Fibroblast of the conjunctiva (primary cell): Measurements from ENCODE around the gene ARFGAP3.
A peak's percentile ranks its signal among the peaks of the same experiment; 100 is the strongest.

Experiments used
- DNase-seq: peaks from one replicate; pipeline ENCODE4 v3.0.0-alpha.2; 2010; ENCODE audit warnings: low read depth

ARFGAP3 gene, protein sequence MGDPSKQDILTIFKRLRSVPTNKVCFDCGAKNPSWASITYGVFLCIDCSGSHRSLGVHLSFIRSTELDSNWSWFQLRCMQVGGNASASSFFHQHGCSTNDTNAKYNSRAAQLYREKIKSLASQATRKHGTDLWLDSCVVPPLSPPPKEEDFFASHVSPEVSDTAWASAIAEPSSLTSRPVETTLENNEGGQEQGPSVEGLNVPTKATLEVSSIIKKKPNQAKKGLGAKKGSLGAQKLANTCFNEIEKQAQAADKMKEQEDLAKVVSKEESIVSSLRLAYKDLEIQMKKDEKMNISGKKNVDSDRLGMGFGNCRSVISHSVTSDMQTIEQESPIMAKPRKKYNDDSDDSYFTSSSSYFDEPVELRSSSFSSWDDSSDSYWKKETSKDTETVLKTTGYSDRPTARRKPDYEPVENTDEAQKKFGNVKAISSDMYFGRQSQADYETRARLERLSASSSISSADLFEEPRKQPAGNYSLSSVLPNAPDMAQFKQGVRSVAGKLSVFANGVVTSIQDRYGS

DNA sequence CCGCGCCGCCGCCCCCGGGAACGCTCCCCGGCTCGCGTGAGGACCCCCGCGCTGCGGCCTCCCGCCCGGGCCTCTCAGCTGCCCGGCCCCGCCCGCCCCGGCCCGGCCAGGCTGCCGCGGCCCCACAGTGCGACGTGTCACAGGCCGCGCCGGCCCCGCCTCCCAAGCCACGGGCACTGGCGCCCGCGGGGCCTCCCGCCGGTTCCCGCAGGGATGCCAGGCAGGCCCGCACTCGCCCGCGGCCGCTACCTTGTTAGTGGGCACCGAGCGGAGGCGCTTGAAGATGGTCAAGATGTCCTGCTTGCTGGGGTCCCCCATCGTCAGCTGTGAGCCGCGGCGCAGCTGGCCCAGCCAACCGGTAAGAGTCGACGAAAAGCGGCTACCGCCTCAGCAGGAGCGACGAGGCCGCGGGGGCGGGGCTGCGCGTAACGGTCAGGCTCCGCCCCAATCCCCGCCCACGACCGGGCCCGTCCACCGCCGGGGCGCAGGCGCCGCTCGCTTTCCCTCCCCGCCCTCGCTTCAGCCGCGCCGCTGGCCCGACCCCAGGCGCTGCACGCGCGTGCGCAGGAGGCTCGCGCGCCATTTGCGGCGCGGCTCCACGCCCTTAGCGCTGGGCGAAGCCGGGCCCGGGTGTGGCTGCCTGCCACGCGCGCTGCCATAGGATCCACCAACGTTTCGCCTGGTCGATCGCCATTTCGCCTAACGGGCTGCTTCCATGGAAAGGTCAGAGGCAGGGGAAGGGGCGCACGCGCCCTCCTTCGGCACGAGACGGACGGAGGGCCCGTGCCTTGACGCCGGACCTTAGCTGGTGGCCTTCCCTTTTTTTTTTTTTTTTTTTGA is at the start of gene ARFGAP3:
Gene ARFGAP3, minus strand, starts transcription at position 409 of the 840 bp plus-strand sequence. Its CDS starts 91 bp downstream, at position 318.
- peak; percentile 85 for DNase-seq

DNA sequence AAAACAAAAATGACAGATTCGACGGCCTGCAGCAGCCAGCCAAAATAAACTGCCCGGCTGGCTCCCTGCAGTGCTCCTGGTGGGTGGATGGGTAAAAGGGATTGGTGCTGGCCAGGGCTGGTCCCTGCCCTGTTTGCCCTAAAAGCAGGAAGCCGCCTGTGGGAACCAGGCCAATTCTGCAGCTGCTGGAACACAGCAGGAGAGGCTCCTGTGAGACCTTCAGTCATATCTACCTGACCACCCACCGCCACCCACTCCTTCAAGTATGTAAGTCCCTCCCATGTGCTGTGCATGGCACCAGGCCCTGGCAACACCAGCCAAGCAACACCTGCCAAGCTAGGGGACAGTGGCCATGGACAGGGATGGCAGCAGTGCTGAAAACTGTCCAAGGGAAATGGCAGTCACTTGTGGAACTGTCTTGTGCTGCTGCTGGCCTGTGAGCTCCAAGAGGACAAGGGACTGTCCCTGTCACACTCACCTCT is 48.7 kb upstream of the ARFGAP3 start:
- DNase-seq: no peak

DNA sequence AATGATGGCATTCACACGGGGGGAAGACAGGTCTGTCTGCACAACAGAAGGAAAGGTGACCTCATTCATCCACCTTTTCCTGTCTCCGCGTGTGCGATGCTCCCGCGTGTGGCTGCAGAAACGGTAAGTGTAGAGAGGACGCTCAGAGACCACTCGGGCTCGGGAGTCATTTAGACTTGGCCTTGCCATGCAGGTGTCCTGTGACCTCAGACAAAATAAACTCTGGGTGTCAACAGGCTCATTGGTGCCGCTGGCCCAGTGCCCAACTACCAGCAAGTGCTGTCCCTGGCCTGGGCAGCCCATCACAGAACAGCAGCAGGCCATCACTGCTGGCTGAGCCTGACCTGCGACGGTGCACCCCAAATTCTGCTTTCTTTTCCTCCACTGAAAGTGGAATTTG is 48.1 kb upstream of the ARFGAP3 start:
- no peak for DNase-seq

DNA sequence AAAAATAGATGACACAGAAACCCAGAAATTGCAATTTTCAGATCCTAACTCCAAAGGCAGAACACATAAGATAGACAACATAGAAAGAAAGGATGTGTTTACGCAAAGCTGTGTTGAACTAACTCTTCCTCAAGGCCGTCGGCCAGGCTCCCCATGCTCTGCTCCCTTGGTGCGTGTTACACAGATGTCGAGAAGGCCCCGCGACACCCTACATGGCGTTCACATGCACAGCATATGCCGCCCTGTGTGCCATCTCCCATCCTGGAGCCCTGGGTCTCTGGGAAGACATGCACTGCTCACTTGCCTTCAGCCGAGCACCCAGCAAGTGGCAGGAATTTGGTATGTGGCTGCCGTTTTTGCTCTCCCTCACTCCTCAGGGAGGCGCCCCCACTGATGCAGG is 47.0 kb upstream of the ARFGAP3 start:
- no peak for DNase-seq

DNA sequence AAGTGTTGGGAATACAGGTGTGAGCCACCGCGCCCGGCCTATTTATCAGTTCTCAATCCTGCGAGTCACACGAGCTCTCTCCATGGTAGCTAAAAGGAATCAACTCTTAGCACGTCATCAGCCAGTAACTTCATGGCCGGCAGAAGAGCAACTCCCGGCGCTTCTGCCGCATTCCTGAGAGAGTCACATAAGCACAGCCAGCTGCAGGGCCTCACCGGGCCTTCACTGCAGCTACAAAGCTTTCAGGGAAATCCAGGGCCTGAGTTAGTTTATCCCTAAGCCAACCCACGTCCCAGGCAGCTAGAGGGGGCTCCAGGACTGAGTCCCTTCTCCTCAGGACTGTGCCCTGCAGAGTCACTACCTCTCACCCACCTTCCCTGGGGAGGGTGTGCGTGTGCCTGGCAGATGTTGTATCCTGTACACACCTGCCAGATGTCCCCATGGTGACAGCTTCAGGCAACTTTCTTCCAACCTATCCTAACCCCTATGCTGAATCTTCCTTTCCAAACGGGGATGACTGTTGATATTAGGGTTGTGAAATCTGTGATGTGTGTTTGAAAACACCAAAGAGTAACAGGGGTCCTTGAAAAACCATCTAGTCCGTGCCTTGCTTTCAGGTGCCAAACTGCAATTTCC is 45.9 kb upstream of the ARFGAP3 start:
- DNase-seq: no peak

DNA sequence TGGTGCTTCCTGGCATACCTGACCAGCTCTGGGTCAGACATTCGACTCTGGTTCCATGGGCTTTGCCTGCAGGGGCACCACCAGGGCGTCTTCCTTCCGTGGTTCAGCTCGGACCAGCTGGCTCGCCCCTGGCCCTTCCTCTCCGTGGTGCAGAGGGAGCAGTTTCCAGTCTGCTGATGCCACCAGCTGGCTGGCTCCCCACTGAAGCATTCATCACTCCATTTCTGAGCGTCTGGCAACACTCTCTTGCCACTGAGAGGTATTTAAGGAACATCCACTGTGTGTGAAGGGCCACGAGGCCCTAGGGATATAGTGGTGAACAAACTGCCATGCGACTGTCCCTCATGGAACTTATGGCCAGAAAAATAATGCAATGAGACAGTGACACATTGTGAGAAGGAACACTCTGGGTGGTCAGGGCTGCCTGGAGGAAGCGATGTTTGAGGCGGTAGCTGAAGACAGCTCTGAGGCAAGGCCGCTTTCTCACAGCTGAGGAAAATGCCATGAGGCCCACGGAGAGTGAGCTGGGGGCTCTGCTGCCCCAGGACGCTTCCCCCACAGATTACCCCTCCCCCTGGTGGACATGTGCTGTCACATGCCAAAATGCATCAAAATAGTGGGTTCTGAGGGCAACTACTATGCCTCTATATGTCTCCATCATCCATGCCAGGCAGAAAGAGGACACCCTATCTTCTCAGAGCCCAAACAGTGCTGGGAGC is 44.9 kb upstream of the ARFGAP3 start:
- no peak for DNase-seq

DNA sequence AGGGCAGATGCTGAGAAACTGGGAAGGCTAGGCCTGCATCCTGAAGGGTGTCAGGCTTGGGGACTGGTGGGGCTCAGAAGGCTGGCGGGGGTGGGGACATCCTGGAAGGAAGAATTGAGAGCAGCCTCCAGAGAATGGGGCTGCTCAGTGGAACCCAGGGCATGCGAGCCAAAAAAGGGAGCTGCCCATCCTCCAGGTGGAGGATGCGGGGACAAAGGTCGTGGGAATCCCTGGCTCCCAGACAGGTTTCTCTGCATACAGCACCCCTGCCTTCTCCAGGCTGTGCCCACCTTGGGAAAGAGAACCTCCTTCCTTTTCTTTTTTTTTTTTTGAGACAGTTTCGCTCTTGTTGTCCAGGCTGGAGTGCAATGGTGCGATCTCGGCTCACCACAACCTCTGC is 40.9 kb upstream of the ARFGAP3 start:
- no peak for DNase-seq

DNA sequence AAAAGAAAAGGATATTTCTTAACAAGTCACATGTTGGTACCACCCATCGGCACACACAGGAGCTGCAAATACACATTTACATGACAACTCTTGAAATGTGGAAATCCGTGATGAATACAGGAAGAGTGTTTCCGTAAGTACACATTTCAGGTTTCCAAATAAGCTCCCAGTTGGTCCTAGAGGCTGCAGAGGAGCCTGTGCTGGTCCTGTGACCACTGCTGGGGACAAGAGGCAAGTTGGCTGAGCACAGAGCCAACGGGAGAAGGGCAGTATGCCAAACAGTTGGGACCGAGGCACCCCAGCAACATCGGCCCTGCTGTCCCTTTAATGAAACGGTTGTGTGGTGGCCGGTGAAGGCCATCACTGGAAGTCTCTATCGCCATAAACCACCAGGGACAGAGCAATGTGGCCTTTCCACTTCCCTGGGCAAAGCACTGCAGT is 38.5 kb upstream of the ARFGAP3 start:
- no peak for DNase-seq

DNA sequence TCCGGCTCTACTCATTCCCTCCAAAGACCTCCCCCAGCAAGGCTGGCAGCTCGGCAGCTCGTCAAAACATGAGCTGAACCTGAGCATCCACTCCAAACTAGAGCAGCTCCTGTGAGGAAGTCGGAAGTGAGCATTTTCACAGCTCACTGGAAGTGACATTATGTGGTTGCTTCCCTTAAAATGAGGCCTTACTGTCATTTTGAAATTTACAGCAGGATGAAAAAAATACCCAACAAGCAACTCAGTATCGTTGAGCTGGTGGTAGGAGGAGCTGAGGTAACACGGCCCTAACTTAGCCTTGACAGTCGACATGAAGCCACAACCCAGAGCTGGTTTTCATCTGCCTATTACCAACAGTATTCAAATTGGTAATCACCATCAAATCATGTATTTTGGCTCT is 38.0 kb upstream of the ARFGAP3 start:
- DNase-seq: no peak

DNA sequence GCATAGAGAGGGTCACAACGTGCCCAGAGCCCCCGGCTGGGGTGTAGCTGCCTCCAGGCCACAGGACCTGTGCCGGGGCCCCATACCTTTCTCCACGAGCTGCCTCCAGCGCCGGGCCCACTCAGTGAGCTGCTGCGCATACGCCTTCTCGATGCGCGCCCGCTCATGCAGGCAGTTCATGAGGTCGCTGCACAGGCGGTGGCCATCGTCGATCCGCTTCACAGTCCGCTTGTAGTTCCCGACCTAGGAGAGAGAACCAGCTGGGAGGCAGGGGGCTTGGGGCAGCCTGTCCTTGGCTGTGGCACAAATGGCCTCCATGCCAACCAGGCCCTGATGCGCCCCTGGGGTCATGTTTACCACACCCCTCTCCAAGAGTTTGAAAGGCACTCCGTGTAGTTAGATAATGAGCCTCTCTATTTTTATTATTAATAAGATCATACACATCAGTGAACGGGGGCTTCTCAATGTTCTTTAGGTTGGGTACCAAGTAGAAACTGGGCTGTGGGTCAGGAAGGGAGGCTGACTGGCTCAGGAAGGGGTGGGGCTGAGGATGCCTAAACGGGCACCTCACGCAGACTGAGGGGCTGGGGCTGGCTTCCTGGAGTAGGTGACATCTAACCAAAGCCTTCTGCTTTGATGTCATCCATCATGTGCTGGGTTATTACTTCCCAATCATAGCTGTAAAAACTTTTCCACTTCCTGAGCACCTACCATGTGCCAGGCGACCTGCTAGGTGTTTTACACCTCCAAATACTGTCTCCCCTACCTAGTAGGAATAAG is 36.5 kb upstream of the ARFGAP3 start:
- no peak for DNase-seq

DNA sequence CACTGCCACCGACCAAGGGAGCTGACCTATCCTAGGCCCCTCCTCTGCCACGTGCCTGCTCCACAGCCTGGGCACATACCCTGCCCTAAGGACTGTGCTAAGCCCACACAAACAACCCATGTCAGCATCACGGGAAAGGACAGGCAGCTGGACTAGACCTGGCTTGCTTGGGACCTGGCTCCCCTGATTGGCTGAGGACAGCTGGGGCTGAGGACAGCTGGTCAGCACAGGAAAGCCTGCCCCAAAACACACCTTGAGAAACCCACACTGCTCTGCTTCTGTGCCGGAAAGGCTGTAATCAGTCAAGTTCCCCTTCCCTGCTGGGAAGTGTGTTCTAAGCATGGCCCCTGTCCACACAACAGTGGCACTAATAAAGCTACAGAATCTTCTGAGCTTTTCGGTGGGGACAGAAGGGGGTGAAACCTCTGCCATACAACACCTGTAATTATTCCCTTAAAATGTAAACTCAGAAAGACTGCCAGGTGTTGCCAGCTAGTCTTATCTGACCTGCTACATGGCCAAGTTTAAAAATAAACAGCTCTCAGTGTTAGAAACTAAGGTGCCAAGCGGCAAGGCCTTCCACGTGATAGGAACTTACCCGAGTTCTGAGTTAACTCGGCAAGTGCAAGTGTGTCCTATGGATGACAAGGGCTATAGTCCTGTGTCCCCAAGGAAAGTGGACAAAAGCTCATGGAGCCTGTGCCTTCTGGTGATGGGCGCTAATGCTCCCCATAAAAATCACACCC is 35.7 kb upstream of the ARFGAP3 start:
- DNase-seq: no peak

DNA sequence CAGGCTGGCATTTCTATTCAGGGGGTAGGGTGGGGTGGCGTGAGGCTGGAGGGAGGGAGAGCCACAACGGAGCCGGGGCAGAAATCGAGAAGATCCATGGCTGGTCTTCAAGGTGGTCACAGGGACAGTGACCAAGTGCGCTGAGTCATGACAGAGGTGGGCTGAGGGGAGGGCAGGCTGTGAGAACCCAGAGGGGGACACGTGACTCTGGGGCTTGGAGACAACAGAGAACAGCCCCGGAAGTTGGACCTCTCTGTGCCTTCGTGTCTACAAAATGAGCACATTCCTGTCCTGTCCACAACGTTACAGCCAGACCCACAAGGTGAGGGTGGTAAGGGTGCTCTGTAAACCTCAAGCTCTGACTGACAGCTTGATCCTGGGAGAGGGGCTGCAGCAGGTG is 35.1 kb upstream of the ARFGAP3 start:
- DNase-seq: no peak

DNA sequence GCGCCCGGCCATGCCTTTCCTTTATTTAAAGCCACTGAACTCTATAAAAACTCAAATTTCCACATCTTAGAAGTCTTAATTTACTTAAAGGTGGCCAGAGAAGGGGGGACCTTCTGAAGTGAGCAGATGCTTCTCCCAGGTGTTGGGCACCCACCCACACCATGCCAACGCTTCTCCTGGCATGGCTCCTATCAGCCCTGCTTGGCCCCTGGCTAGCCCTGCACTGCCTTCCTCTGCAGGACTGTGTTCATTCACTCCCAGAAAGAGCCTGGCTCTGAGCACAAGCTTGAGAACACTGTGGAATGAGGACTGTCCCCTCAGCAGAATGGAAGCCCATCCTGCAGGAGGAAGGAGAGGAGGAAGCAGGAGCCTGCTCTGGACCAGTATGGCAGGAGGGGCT is 34.6 kb upstream of the ARFGAP3 start:
- DNase-seq: no peak

DNA sequence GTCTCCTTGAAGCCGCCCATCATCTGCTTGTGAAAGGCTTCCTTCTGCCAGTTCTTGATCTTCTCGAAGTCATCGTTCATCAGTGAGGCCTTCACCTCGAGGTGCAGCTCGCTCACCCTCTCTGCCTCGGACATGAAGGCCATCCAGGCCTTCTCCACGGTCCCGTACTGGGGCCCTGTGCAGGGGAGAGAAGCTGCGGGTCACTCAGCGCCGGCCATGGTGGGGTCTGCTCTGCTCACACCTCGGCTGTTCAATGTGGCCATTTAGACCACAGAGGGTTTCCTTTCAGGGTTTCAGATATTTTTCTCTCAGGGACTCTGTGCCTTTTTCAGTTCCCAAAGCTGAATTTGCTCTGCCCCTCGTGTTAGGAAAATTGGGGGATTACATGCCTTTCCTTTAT is 33.9 kb upstream of the ARFGAP3 start:
- no peak for DNase-seq

DNA sequence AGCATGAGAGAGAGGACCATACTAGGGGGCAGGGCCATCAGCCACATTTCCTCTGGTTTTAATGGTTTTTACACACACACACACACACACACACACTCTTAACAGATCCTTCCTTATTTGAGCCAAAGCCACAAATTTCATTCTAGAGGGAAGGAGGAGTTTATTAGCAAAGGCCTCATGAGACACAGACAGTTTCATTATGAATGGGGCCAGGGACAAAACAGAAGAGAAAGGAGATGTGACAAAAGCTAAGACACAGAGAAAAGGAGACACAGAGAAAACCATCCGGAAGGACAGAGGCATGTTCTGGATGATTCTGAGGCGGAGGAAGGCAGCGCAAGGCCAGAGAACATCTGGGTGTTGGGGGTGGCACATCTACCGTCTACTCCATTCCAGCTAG is 32.2 kb upstream of the ARFGAP3 start:
- DNase-seq: no peak

DNA sequence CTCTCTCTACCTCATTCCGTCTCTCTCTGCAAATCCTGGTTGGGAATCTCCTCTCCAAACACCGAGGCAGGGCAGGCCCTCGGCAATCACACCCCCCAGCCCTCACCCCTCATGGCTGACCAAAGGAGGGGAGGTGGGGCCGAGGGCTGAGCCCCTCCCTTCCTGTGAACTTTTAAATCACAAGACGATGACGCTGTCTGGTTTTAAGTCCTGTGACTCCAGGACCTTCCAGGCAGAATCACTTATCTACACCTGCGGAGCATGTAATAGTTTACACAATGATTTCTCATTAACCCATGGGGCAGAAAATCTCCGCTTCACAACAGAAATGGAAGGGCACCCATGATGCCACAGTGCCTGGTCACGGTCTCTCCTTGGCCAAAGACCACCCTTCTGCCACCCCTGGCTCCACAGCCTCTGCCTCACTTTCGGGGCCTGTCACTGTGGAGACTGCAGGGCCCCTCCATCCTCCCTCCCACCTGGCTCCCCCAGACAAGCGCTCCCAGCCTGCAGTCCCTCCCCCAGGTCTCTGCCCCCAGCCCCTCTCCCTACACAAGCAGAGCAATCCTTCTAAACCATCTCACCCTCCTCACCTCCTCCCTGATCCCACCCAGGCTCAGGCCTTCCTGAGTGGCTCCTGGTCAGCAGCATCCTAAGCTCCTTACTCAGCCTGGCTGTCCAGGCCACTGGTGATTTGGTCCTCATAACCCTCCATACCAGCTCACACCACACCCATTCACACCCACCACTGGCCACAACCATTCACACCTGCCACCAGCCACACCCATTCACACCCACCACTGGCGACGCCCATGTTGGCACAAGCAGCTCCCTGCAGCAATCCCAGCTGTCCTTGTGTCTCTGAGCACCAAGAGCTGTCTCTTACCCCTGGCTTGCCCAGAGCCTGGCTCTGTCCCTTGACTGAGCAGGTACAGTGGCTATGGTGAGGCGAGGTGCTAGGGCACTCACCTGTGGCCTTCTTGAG is 30.7 kb upstream of the ARFGAP3 start:
- no peak for DNase-seq

DNA sequence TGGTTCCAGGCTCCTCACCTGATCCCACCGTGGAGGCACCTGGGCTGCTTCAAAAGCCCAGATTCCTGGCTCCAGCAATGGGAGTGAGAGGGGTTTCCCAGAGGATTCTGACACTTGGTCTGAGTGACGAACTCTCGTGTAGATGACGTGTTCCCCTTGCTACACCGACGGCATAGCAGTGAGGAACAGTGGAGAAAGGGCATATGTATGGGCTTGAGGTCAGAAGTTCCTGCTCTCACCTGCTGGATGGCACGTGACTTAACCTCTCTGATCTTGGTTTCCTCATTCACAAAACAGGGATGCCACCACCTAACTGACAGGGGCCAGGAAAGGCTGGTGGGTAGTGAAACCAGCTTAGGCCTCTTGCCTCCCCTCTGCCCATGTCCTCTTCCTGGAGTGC is 30.0 kb upstream of the ARFGAP3 start:
- no peak for DNase-seq

DNA sequence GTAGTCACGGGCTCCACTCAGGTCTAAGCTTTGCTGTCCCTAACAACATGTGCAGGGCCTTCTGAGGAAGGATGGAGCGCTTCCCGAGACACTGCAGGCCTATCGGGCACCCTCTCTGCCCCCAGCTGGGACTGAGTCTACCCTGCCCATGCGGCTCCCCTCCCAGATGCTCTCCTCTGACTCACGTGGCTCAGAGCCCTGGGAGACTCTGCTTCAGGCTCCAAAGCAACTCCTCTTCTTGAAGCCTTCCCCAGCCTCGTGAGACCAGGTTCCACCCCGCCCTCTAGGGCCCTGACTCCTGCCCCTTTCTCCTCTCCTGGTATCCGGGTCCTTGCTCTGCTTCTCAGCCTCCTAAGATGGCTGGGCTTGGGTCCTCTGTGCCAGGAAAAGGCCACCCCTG is 28.4 kb upstream of the ARFGAP3 start:
- no peak for DNase-seq
